ENCODE results near the gene RIT1. TPM values are rescaled to one million over a fixed set of nuclear protein-coding genes. Genes with fewer than 3 reads are reported as not detected.

The RIT1 gene
- total RNA-seq, 2 experiments from 2014 or later, result 26.0 to 26.4 TPM

GRCh38 chr1:155890251-155890650 lies 20.9 kb downstream of the RIT1 start:
- no peak overlapping the region for H3K27ac Mint-ChIP-seq
- no peaks in the 10 kb centered on the region for H3K36me3 Mint-ChIP-seq (ENCODE audit: low read depth)
- no peak for ATAC-seq
- no peaks in the 10 kb centered on the region for H3K27me3 Mint-ChIP-seq (ENCODE audit: low read depth)
- peaks cover 14% of the 10 kb centered on the region for H3K4me1 Mint-ChIP-seq (ENCODE audit: low read depth)
- no peak overlapping the region for H3K4me3 Mint-ChIP-seq
- DNase-seq, result no peak
- ChIA-PET CTCF (interaction anchor here (1.1 kb wide), 1 partner anchor 176 kb away, joined by 4 read pairs; no protein-coding TSS in a partner anchor), POLR2A (no interaction called here)
- no peaks in the 10 kb centered on the region for H3K9me3 Mint-ChIP-seq (ENCODE audit: insufficient read depth)

- H3K9me3 Mint-ChIP-seq (ENCODE audit: insufficient read depth), result no peaks in the 10 kb centered on the region
- DNase-seq (no peak), ATAC-seq (no peak)
- peaks cover 14% of the 10 kb centered on the region for H3K4me1 Mint-ChIP-seq (ENCODE audit: low read depth)
- ChIA-PET CTCF (interaction anchor here (1.1 kb wide), 1 partner anchor 177 kb away, joined by 4 read pairs; no protein-coding TSS in a partner anchor), POLR2A (no interaction called here)
- no peaks in the 10 kb centered on the region for H3K27me3 Mint-ChIP-seq (ENCODE audit: low read depth)
- H3K36me3 Mint-ChIP-seq (ENCODE audit: low read depth), result no peaks in the 10 kb centered on the region
- no peak overlapping the region for H3K27ac Mint-ChIP-seq
- H3K4me3 Mint-ChIP-seq, result no peak overlapping the region
These were observed 21.6 kb downstream of the RIT1 start for GRCh38 chr1:155889566-155889965.

GRCh38 chr1:155888481-155888880 lies 22.7 kb downstream of the RIT1 start:
- ATAC-seq (no peak), DNase-seq (no peak)
- Mint-ChIP-seq H3K27me3 (ENCODE audit: low read depth) (no peaks in the 10 kb centered on the region), H3K27ac (no peak overlapping the region), H3K9me3 (ENCODE audit: insufficient read depth) (no peaks in the 10 kb centered on the region), H3K36me3 (ENCODE audit: low read depth) (no peaks in the 10 kb centered on the region), H3K4me1 (ENCODE audit: low read depth) (peaks cover 7% of the 10 kb centered on the region), H3K4me3 (no peak overlapping the region)
- ChIA-PET CTCF (no interaction called here), POLR2A (no interaction called here)

GRCh38 chr1:155884982-155885381 lies 26.2 kb downstream of the RIT1 start:
- ATAC-seq, result no peak
- POLR2A ChIA-PET, result no interaction called here
- peaks cover 7% of the 10 kb centered on the region for H3K36me3 Mint-ChIP-seq (ENCODE audit: low read depth)

DNA sequence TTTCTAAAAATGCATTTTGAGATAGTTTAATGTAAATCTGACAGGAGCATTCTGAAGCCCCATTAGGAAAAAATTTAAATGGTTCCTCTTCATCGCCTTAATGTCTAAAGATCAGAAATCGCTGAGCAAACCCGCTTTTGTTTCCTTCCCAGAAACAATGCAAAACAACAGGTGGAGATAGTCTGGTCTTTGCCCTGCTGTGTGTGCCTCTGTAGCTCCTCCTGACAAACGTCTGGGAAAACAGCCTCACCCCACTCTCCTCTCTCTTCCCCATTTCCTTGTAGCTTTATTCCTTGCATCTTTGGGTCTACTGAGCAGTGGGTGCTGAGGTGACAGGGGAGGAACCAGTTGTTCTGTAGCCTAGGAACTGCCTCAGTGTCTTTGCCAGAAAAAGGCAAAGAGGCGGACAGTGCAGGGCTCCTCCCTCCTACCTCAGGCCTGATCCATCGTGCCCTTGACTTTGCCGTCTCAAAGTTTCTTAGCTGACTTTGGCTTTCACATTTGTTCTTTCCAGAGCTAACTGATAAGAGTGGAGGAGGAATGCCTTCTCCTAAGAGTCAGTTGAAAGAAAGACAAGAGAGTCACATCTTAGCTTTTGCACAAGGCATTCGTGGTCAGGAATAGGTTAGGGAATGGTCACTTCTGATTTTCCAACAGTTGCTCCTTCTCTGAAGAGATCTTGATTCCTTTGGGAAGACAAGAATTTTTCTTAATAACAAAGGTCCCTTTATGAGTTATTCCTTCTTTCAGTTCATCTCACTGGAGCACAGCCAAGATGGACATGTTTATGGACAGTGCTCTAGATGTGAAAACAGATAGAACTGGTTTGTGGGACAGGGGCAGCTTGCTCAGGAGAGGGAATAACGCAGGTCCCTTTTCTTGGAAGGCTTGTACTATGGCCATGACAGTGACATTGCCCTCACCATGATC lies 26.9 kb downstream of the RIT1 start:
- no peaks in the 10 kb centered on the region for H3K9me3 Mint-ChIP-seq (ENCODE audit: insufficient read depth)
- ATAC-seq (no peak), DNase-seq (no peak)
- no peak overlapping the region for H3K4me3 Mint-ChIP-seq
- ChIA-PET POLR2A (no interaction called here), CTCF (interaction anchor here (0.9 to 1.1 kb wide), 2 partner anchors 14 to 105 kb away, joined by 3 read pairs; no protein-coding TSS in a partner anchor)
- no peaks in the 10 kb centered on the region for H3K27me3 Mint-ChIP-seq (ENCODE audit: low read depth)
- no peak overlapping the region for H3K27ac Mint-ChIP-seq
- no peaks in the 10 kb centered on the region for H3K4me1 Mint-ChIP-seq (ENCODE audit: low read depth)
- H3K36me3 Mint-ChIP-seq (ENCODE audit: low read depth), result peaks cover 7% of the 10 kb centered on the region

More at GRCh38 chr1:155884982-155885381, 26.2 kb downstream of the RIT1 start:
- no peaks in the 10 kb centered on the region for H3K4me1 Mint-ChIP-seq (ENCODE audit: low read depth)
- DNase-seq, result no peak
- no peaks in the 10 kb centered on the region for H3K27me3 Mint-ChIP-seq (ENCODE audit: low read depth)
- no peaks in the 10 kb centered on the region for H3K9me3 Mint-ChIP-seq (ENCODE audit: insufficient read depth)
- no peak overlapping the region for H3K27ac Mint-ChIP-seq
- CTCF ChIA-PET, result interaction anchor here (1.1 kb wide), 1 partner anchor 105 kb away, joined by 3 read pairs; no protein-coding TSS in a partner anchor
- no peak overlapping the region for H3K4me3 Mint-ChIP-seq

- Mint-ChIP-seq H3K4me1 (ENCODE audit: low read depth) (no peaks in the 10 kb centered on the region), H3K36me3 (ENCODE audit: low read depth) (peaks cover 7% of the 10 kb centered on the region), H3K27me3 (ENCODE audit: low read depth) (no peaks in the 10 kb centered on the region), H3K27ac (no peak overlapping the region), H3K4me3 (no peak overlapping the region), H3K9me3 (ENCODE audit: insufficient read depth) (no peaks in the 10 kb centered on the region)
- DNase-seq (no peak), ATAC-seq (no peak)
- ChIA-PET POLR2A (no interaction called here), CTCF (interaction anchor here (0.8 to 1.0 kb wide), 2 partner anchors 9 to 107 kb away, joined by 3 to 8 read pairs; no protein-coding TSS in a partner anchor)
These were observed 28.4 kb downstream of the RIT1 start for GRCh38 chr1:155882766-155883165.

- H3K9me3 Mint-ChIP-seq (ENCODE audit: insufficient read depth), result no peaks in the 10 kb centered on the region
- H3K27me3 Mint-ChIP-seq (ENCODE audit: low read depth), result no peaks in the 10 kb centered on the region
- peaks cover 7% of the 10 kb centered on the region for H3K36me3 Mint-ChIP-seq (ENCODE audit: low read depth)
- H3K4me3 Mint-ChIP-seq, result no peak overlapping the region
- ChIA-PET CTCF (interaction anchor here (0.8 to 1.0 kb wide), 2 partner anchors 10 to 107 kb away, joined by 3 to 8 read pairs; no protein-coding TSS in a partner anchor), POLR2A (no interaction called here)
- no peak for ATAC-seq
- no peak overlapping the region for H3K27ac Mint-ChIP-seq
- no peaks in the 10 kb centered on the region for H3K4me1 Mint-ChIP-seq (ENCODE audit: low read depth)
- no peak for DNase-seq
These were observed 28.9 kb downstream of the RIT1 start for GRCh38 chr1:155882235-155882634.

DNA sequence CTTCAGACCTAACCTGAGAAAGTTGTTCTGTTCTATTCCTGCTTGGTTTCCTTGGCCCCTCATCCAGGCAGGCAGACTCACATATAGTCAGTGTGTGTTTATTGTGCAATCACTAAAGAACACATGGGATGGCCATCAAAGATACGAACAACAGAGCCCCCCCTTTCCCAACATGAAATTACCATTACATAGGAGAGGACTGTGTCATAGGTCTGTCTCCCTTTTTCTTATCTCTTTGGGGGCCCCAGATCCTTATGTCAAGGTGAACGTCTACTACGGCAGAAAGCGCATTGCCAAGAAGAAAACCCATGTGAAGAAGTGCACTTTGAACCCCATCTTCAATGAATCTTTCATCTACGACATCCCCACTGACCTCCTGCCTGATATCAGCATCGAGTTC lies 30.2 kb downstream of the RIT1 start:
- no peak overlapping the region for H3K27ac Mint-ChIP-seq

GRCh38 chr1:155880251-155880650 lies 30.9 kb downstream of the RIT1 start:
- ChIA-PET POLR2A (no interaction called here), CTCF (no interaction called here)
- H3K4me1 Mint-ChIP-seq (ENCODE audit: low read depth), result no peaks in the 10 kb centered on the region
- H3K9me3 Mint-ChIP-seq (ENCODE audit: insufficient read depth), result no peaks in the 10 kb centered on the region
- no peak overlapping the region for H3K27ac Mint-ChIP-seq
- H3K36me3 Mint-ChIP-seq (ENCODE audit: low read depth), result peaks cover 7% of the 10 kb centered on the region
- no peak for ATAC-seq
- no peaks in the 10 kb centered on the region for H3K27me3 Mint-ChIP-seq (ENCODE audit: low read depth)
- H3K4me3 Mint-ChIP-seq, result no peak overlapping the region
- no peak for DNase-seq

More for the DNA sequence above, 30.2 kb downstream of the RIT1 start:
- Mint-ChIP-seq H3K4me1 (ENCODE audit: low read depth) (no peaks in the 10 kb centered on the region), H3K36me3 (ENCODE audit: low read depth) (peaks cover 7% of the 10 kb centered on the region), H3K4me3 (no peak overlapping the region), H3K27me3 (ENCODE audit: low read depth) (no peaks in the 10 kb centered on the region), H3K9me3 (ENCODE audit: insufficient read depth) (no peaks in the 10 kb centered on the region)
- ATAC-seq (no peak), DNase-seq (no peak)
- ChIA-PET CTCF (no interaction called here), POLR2A (no interaction called here)

DNA sequence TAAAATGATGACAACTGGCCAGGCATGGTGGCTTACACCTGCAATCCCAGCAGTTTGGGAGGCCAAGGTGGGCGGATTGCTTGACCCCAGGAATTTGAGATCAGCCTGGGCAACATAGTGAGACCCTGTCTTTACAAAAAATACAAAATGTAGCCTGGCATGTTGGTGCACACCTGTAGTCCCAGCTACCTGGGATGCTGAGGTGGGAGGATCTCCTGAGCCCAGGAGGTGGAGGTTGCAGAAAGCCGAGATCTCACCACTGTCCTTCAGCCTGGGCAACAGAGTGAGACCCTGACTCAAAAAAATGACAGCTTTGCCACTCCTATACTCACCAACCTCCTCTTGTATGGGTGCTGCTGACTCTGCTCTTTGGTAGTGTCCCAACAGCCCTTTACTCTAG lies 33.2 kb downstream of the RIT1 start:
- ChIA-PET POLR2A (no interaction called here), CTCF (no interaction called here)
- no peak overlapping the region for H3K4me3 Mint-ChIP-seq
- peaks cover 7% of the 10 kb centered on the region for H3K36me3 Mint-ChIP-seq (ENCODE audit: low read depth)
- no peaks in the 10 kb centered on the region for H3K27me3 Mint-ChIP-seq (ENCODE audit: low read depth)
- no peaks in the 10 kb centered on the region for H3K4me1 Mint-ChIP-seq (ENCODE audit: low read depth)
- H3K9me3 Mint-ChIP-seq (ENCODE audit: insufficient read depth), result no peaks in the 10 kb centered on the region
- ATAC-seq (no peak), DNase-seq (no peak)
- H3K27ac Mint-ChIP-seq, result no peak overlapping the region

GRCh38 chr1:155873860-155874259 lies 37.3 kb downstream of the RIT1 start:
- H3K36me3 Mint-ChIP-seq (ENCODE audit: low read depth), result no peaks in the 10 kb centered on the region
- POLR2A ChIA-PET, result interaction anchor here (0.7 to 2.7 kb wide), 2 partner anchors 14 to 17 kb away, joined by 5 to 8 read pairs; partner anchors contain the start of gene SYT11

GRCh38 chr1:155872527-155872926 lies 38.6 kb downstream of the RIT1 start:
- Mint-ChIP-seq H3K27ac (no peak overlapping the region), H3K27me3 (ENCODE audit: low read depth) (no peaks in the 10 kb centered on the region), H3K9me3 (ENCODE audit: insufficient read depth) (no peaks in the 10 kb centered on the region), H3K36me3 (ENCODE audit: low read depth) (no peaks in the 10 kb centered on the region), H3K4me3 (no peak overlapping the region), H3K4me1 (ENCODE audit: low read depth) (no peaks in the 10 kb centered on the region)
- ATAC-seq (no peak), DNase-seq (no peak)
- ChIA-PET CTCF (interaction anchor here (1.9 kb wide), 1 partner anchor 19 kb away, joined by 6 read pairs; no protein-coding TSS in a partner anchor), POLR2A (interaction anchor here (0.8 to 2.7 kb wide), 2 partner anchors 13 to 107 kb away, joined by 3 to 8 read pairs; partner anchors contain the start of gene SYT11)

More at GRCh38 chr1:155873860-155874259, 37.3 kb downstream of the RIT1 start:
- DNase-seq, result no peak
- H3K27ac Mint-ChIP-seq, result no peak overlapping the region
- H3K9me3 Mint-ChIP-seq (ENCODE audit: insufficient read depth), result no peaks in the 10 kb centered on the region
- H3K4me3 Mint-ChIP-seq, result no peak overlapping the region
- no peaks in the 10 kb centered on the region for H3K4me1 Mint-ChIP-seq (ENCODE audit: low read depth)
- no peak for ATAC-seq
- CTCF ChIA-PET, result interaction anchor here (1.9 kb wide), 1 partner anchor 18 kb away, joined by 6 read pairs; no protein-coding TSS in a partner anchor
- no peaks in the 10 kb centered on the region for H3K27me3 Mint-ChIP-seq (ENCODE audit: low read depth)
